BE2C (cell line): Measurements from ENCODE around the gene RRP15.
A peak's percentile ranks its signal among the peaks of the same experiment; 100 is the strongest.

Experiments
- DNase-seq: peaks from one replicate; pipeline ENCODE4 v3.0.0-alpha.2; 2020
- H3K27me3 ChIP-seq: fragments of 250-450 bp; sonication (Bioruptor Pico); 2 replicates; pipeline ENCODE4 v1.5.1; 2020; ENCODE audit warnings: mild to moderate bottlenecking
- H3K36me3 ChIP-seq: fragments of 250-450 bp; sonication (Bioruptor Pico); 2 replicates; pipeline ENCODE4 v1.5.1; 2020; ENCODE audit warnings: mild to moderate bottlenecking
- H3K4me1 ChIP-seq: fragments of 250-450 bp; sonication (Bioruptor Pico); 2 replicates; pipeline ENCODE4 v1.5.1; 2020
- H3K4me3 ChIP-seq: 2 replicates; pipeline ENCODE4 v1.5.1; 2011; ENCODE audit warnings: low read depth, low read length
- H3K9me3 ChIP-seq: fragments of 250-450 bp; sonication (Bioruptor Pico); 2 replicates; pipeline ENCODE4 v1.5.1; 2020
- TF ChIP-seq, protein P1 (sequence below): IDR thresholded peaks from 2 replicates; pipeline ENCODE4 v1.5.1; 2012; ENCODE audit warnings: mild to moderate bottlenecking, low read depth, low read length

The RRP15 gene

DNA sequence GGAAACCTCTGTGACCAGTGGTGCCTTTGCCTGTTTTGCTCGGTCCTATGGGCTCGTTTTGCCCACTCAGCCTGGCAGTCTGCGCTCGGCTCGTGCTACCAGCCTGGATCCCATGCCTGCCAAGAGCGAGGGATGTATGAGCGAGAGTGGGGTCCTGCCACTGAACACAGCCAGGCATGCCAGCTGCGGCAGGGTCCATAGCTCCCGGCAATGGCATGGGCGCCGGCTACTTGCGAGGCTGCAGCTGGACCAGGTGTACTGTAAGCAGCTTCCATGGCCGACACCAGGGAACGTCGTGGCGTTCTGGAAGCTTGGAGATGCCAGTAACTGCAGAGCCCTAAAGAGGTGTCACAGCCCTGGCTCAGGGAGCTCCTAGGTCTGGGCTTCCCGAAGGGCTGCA, 37.7 kb downstream of the RRP15 start:
- Histone ChIP-seq H3K36me3 (peaks cover 23% of the 10 kb centered on the region), H3K4me3 (no peak overlapping the region), H3K27me3 (no peaks in the 10 kb centered on the region), H3K4me1 (no peaks in the 10 kb centered on the region), H3K9me3 (no peaks in the 10 kb centered on the region)
- TF ChIP-seq, protein P1, sequence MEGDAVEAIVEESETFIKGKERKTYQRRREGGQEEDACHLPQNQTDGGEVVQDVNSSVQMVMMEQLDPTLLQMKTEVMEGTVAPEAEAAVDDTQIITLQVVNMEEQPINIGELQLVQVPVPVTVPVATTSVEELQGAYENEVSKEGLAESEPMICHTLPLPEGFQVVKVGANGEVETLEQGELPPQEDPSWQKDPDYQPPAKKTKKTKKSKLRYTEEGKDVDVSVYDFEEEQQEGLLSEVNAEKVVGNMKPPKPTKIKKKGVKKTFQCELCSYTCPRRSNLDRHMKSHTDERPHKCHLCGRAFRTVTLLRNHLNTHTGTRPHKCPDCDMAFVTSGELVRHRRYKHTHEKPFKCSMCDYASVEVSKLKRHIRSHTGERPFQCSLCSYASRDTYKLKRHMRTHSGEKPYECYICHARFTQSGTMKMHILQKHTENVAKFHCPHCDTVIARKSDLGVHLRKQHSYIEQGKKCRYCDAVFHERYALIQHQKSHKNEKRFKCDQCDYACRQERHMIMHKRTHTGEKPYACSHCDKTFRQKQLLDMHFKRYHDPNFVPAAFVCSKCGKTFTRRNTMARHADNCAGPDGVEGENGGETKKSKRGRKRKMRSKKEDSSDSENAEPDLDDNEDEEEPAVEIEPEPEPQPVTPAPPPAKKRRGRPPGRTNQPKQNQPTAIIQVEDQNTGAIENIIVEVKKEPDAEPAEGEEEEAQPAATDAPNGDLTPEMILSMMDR: no peak
- no peak for DNase-seq

DNA sequence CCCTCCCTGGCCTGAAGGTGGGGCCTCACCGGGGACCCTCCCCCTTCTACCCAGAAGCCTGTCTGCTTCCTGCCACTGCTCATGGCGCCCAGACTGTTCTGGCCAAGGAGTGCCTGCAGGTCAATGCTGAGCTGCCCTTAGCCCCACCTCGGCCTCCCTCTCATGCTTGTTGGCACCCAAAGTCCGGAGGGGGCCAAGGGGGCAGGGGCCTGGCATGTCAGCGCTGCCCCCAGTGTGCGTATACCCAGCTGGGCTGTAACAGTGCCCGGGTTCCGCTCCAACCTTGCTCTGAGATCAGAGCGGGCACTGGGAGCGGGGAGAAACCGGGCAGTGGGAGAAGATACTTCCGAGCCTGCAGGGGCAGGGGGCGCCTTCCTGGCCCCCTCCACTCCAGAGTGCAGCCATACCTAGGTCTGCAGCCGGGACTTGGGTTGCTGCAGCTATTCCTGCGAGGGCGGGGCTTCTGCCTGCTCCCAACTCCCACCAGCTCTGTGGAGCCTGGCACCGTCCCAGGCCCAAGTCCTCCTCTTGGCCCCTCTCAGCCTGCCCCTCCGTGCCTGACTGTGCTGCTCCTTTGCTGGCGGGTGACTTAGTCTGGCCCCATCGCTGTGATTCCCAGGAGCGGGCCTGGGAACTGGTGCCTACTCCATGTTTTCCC, 38.6 kb downstream of the RRP15 start:
- no peaks in the 10 kb centered on the region for H3K9me3 ChIP-seq
- H3K36me3 ChIP-seq: peaks cover 23% of the 10 kb centered on the region
- H3K4me1 ChIP-seq: no peaks in the 10 kb centered on the region
- TF ChIP-seq, protein P1: no peak
- DNase-seq: no peak
- H3K27me3 ChIP-seq: no peaks in the 10 kb centered on the region
- H3K4me3 ChIP-seq: no peak overlapping the region

DNA sequence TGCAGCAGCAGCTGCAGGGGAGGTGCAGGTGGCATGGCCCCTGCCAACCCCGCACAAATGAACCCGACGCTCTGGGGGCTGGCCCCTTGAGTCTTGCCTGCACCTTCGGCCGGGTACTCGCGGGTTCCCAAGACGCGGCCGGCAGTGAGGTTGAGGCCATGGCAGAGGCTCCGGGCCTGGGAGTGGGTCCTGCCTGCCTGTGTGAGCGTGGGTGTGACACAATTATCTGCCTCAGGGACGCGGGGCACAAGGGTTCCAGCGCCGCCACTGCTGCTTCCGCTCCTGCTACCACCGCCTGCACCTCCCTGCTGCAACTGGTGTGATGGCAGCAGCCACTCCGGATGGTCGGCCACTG, 39.1 kb downstream of the RRP15 start:
- DNase-seq: peak; percentile 6
- H3K36me3 ChIP-seq: peaks cover 22% of the 10 kb centered on the region
- no peaks in the 10 kb centered on the region for H3K4me1 ChIP-seq
- TF ChIP-seq, protein P1: no peak
- no peak overlapping the region for H3K4me3 ChIP-seq
- H3K9me3 ChIP-seq: no peaks in the 10 kb centered on the region
- H3K27me3 ChIP-seq: no peaks in the 10 kb centered on the region

DNA sequence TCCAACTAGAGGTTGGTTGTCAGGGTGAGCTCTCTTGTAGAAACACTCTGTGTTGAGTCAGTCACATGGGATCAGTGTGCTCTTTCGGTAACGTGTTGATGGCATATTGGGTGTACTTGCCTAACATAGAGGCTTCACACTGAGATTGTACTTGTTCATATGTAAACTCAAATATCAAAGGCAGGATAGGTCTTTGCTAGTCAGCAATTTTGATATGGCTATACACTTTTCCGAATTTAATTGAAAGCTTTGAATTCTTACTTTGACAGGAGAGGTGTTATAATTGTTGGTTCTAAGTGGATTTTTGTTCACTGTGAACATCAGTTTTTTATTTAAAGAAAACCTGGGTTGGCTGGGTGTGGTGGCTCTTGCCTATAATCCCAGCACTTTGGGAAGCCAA, 43.7 kb downstream of the RRP15 start:
- DNase-seq: no peak
- TF ChIP-seq, protein P1: no peak
- Histone ChIP-seq H3K9me3 (no peaks in the 10 kb centered on the region), H3K4me3 (no peak overlapping the region), H3K27me3 (no peaks in the 10 kb centered on the region), H3K4me1 (no peaks in the 10 kb centered on the region), H3K36me3 (peaks cover 13% of the 10 kb centered on the region)

DNA sequence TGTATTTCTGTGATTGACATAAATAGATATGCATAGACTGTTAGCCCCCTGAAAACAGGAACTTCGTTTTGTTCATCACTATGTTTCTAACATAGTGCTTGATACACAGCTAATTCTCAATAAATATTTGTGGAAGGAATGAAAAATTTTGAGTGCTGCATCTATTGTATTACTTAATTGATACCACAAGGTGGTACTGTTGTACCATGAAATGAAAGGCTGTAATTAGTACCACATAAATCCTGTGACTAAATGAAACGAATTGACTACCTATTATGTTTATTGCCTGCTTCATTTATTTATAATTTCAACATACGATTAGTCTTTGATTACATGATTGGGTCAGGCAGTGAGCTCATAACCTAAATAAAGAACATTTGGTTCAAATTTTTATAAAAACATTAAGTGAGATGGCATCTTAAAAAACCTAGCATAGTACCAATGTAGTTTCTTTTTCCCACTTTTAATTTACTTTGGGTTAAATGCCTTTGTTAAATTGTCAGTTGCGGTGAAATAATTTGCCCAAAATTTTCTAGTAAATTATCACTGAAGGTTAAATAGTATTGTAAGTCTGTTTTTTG, 45.0 kb downstream of the RRP15 start:
- DNase-seq: no peak
- no peaks in the 10 kb centered on the region for H3K4me1 ChIP-seq
- H3K9me3 ChIP-seq: no peaks in the 10 kb centered on the region
- no peaks in the 10 kb centered on the region for H3K27me3 ChIP-seq
- peaks cover 7% of the 10 kb centered on the region; the same call in 1 of the 2 replicates for H3K36me3 ChIP-seq
- TF ChIP-seq, protein P1: peak; percentile 42; the same call in 1 of the 2 replicates
- H3K4me3 ChIP-seq: no peak overlapping the region

DNA sequence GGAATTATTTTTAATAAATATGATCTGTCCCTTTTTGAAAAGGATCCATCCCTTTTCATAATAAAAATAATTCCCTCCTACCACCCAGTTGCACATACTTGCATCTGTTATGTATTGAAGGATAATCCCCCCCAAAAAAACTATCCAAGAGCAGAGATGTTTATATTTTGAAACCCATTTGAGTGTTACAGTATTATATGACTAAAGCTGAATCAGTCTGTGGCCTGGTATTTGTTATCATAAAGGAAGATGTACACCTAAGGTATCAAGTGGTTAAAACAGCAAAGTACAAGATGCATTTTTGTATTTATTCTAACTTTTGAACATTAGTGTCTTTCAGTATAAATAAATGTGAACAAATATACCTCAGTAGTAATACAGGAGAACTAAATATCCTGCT, 47.3 kb downstream of the RRP15 start:
- TF ChIP-seq, protein P1: no peak
- Histone ChIP-seq H3K4me3 (no peak overlapping the region), H3K9me3 (no peaks in the 10 kb centered on the region)

More for the DNA sequence above, 47.3 kb downstream of the RRP15 start:
- H3K27me3 ChIP-seq: no peaks in the 10 kb centered on the region
- H3K4me1 ChIP-seq: peaks cover 4% of the 10 kb centered on the region
- peaks cover 7% of the 10 kb centered on the region; the same call in 1 of the 2 replicates for H3K36me3 ChIP-seq
- DNase-seq: no peak
